HG02852 (cell line): ENCODE results near the gene IGDCC3.

Experiments
- ATAC-seq: cut with Tn5 transposase; IDR thresholded peaks from one replicate; pipeline ENCODE4 v1.9.1; 2021; ENCODE audit warnings: mild to moderate bottlenecking, moderate library complexity; ENCODE audit not compliant: unreplicated experiment

IGDCC3 gene

DNA sequence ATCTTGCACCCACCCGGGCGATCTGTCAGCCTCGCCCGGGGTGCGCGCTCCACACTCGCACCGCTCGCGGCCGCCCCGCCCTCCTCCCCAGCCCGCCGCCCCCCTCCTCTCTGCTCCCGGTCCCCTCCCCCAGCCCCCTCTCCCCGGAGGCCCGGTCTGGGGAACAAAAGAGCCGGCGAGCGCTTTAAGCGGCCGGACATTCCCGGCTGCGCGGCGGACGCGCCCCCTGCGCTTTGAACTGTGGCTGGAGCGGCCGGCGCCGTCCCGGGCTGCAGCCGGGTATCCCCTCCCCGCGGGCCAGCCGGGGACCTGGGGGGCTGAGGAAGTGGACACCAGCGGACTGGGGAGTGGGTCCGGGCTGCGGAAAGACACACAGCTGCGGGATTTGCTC is at the start of gene IGDCC3:
Gene IGDCC3 (minus strand): TSS at position 27 of the 391 bp plus-strand sequence. CDS start 214 bp downstream, outside the sequence.
- ATAC-seq = no peak

DNA sequence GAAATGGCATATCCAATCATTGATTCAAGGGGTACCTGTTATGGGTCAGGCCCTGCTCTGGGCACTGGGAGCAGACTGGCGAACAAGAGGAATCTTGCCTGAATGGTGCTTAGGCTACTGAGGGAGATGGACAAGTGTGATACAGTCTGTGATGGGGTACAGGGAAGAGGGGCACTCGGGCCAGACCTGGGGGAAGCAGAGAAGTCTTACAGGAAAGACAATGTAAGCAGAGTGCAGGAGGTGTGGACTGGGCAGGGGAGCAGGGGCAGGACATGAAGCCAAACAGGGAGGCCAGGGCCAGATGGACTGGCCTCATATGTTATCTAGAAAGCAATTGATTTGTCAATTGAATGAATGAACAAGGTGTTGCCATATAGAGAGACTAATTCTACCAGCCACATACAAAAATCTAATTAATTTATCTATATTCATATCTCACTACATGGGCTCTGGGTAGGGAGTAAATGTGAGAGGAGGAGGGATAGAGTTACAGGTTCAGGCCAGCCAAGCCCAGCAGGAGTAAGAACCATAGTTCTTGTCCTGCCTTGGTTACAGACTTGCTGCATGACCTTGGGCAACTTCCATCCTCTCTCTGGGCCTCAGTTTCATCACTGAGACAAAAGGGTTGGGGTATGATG is 48.5 kb upstream of the IGDCC3 start:
- no peak for ATAC-seq

DNA sequence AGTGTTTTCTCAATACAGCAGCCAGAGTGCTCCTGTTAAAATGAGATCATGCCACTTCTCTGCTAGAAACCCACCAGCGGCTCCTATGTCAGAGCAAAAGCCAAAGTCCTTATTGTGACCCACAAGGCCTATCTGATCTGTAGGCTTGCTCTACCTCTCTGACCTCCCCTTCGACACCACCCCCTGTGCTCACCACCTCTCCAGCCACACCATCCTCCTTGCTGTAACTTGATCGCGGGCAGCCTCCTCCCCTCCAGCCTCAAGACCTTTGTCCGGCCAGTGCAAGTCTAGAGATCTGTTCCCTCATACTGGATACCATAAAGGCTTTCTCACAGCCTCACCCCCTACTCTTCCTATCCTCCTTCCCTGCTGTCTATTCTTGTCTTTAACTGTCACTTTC is 46.9 kb upstream of the IGDCC3 start:
- ATAC-seq = no peak

DNA sequence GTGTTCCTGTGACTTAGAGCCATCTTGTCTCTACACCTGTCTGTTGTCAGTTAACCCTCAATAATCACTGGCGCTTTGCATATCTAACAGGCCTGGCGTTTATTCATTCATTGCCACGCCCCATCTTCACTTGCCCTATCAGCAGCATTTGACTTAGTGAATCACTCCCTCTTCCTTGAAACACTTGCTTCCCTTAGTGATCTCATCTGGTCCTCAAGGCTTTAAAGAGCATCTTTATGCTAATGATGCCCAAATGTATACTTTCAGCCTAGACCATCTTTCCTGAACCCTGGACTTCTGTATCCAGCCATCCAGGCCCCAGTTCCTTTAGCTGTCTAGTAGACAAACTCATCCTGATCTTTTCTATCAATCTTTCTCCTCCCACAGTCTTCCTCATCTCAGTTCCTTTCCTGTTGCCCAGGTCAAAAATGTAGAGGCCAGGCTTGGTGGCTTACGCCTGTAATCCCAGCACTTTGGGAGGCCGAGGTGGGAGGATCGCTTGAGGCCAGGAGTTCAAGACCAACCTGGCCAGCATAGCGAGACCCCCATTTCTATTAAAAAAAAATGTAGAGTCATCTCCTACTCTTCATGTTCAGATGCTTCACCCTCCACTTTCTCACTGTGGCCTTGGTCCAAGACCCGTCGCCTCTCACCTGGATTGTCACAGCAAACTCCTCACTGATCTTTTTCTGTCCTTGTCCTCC is 46.3 kb upstream of the IGDCC3 start:
- ATAC-seq = no peak

DNA sequence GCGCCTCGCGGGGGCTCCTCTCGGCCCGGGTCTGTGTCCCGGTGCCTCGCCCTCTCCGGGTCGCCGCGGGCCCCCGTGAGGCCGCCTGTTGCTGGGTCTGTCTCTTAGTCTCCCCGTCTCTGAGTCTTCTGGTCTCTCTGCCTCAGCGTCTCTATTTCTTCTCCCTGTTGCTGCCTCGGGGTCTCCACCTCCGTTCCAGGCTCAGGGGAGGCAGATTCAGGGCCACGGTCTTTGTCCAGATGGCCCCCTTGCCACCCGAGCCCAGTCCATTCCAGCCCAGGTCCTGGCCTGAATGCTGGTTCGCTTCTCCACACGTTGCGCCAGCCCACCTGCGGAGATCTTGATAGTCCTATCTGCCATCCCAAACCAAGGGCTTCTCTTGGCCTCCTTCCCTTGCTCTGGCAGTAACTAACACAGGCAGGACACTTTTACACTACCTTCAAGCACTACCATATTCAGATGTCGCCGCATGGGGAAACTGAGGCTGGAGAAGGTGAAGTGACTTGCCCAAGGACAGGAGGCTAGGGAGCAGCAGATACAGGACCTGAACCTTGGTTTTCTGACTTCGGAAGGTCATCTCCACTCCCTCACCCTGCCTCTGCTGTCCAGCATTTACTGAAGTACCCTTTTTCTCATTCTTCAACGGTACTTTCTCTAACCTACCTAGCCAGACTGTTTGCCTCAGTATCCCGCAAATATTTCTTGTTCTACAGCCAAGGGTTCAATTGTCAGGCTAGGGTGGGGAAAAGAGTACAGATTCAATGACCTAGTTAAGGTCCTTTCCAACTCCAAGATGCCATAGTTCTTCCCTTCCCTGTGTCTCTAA is 45.6 kb upstream of the IGDCC3 start:
- no peak for ATAC-seq

DNA sequence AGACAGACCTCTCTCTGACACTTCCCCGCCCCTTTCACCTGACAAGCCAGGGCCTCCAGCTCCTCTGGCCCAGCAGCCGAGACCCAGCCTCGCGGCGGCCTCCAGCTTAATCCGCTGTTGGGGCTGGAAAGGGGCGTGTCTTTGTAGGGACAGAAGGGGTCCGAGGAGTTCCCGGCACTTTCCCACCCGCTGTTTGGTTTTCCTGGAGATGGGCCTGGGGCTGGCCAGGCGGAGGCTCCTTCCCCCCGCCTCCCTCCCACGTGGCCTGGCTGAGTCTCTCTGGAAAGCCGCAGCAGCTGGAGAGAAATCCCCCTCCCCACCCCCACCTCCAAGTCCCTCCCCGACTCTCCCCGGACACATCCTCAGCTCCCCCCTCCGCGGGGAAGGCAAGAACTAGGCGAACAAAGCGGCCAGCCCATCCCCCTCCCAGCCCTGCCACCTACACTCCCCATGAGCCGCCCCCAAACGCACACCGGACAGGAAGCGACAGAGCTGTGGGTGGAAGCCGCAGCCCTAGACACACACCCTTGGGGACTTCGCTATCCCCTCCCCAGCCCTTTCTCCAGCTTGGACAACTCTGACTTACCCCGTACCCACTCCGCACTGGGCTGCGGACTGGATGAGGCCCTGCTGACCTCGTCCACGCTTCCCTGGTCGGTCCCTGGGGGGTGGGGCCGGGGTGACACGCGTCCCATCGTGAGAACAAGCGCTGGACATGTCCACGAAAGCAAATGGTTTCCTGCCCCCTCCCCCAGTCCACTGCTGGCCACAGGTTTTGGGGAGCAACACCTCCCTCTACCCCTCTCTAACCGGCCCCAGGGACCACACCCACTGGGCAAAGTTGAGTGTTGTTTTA is 43.8 kb upstream of the IGDCC3 start:
- no peak for ATAC-seq

DNA sequence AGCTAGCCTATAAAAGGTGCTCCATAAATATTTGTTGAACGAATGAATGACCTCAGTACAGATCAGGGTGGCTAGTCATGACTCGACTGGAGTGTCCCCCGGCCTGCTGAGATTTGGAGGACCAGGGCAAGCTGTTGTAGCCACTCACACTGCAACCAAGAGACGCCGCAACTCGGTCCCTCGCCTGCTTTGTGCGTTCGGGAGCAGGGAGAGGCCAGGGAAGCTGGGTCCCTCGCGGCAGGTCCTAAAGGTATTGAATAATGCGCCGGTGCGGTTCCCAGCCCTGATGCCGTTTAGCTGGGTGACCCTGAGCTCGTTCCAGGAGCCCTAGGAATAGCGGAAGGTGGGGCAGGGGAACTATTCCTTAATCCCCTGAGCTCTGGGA is 43.2 kb upstream of the IGDCC3 start:
- ATAC-seq = no peak

DNA sequence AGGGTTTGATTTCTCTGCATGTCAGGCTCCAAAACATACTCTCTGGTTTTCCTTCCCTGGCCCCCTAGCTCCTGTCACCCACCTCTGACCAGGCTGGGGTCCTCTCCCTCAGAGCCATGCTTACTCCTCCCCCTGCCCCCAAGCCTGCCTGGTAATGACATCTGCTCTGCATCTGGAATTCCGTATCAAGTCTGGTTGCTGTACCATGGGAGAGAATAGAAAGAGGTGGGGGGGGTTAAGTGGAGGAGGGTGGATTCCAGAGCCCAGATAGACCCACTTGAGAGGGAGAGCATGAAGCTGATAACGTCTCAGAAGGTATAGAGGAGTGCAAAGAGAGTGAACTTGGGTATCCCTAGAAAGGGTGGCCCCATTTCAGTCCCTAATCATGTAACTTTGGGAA is 40.8 kb upstream of the IGDCC3 start:
- ATAC-seq = no peak

DNA sequence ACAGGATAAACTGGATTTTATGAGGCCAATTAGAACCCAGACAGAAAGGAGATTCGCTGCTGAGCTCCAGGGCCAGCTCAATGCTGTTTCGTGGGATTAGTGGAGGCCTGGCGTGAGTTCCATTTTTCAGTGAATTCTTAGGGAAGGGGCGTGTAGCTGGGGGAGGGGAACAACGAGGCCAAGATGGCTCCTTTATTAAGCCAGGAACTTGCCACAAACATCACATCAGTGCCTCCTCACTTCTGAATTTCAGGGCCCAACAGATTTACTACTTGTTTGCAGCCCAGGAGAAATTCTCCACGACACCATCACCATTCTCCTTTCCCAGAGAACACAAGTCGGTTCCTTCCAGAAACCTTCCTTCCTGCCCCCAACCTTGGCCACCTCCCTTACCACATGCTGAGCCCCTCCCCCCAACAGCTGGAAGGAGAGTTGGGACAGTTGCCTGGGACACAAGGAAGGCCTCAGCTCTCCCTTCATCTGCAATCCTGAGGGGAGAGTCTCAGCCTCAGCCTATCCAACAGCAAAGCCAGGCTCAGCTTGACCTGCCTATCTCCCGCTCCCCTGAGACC is 39.1 kb upstream of the IGDCC3 start:
- no peak for ATAC-seq

DNA sequence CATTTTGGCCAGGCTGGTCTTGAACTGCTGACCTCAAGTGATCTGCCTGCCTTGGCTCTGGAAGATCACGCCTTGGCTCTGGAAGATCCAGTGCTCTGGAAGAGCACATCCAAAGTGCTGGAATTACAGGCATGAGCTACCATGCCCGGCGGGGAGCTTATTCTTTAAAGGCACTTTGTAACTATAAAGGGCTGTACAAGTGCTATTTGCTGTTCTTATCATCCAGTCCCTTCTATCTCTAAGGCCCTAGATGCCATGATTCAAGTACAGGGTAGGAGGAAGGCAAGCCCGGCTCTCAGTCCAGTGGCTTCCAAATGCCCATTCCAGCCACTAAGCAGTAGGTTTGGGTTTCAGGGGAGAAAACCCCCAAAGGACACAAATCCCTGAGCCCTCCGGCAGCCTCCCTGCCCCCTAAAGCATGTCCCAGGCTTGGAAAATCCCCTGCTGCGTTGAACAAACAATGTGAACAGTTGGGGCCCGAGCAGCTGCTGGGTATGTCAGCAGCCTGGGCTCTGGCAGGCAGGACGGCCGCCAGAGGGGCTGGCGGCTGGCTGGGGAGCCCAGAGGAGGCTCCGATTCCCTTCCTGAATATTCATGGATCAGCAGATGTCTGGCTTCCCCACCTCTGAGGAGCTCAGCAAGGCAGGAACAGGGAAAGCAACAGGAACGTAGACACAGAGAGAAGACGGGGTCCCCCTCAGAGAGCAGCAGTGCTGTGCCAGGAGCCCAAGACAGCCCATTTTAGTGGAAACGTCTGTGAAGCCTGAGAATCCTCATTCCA is 37.2 kb upstream of the IGDCC3 start:
- ATAC-seq = no peak

DNA sequence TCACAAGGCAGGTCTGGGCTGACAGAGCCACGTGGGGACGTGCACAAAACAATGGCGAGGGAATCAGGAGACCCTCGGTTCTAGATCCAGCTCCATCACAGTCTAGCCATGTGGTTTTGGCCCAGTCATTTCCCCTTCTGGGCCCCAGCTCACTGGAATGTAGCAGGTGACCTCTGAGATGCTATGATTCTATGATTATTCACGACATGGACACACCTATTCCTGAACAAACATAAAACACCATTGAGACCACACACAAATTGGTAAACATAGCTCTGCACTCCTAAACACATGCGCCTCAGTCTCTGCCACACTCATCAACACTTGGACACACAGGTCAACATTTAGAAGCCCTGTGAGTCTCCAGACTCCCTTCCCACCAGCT is 36.0 kb upstream of the IGDCC3 start:
- ATAC-seq = no peak

DNA sequence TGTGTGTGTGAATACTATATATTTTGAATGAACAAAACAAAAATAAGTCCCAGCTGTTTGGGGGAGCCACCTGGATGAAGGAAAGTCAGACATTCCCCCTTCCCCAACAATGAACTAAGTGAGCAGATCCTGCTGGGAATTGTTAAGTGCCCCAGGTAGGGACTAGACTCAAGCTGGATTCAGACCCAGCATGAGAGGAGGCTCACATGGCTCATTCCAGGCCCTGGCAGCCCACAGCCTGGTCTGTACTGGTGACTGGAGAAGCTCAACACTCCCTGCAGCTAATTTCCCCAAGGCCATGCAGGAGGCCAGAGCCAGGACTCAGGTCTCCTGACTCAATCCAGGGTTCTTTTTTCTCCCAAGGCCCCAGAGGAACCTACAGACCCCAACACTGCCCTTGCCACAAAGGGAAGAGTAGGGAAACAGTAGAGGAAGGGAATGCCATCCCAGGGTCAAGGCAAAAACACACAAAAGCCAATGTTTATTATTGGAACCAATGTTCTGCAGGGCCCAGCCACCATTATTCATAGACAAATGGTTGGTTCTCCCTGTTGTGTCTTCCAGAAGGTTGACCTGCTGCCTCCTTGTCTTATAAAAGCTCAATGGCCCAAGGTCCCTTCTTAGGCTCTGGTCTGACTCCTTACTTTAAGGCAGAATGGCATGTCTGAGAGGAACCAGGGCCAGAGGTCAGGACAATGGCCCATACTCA is 35.4 kb upstream of the IGDCC3 start:
- no peak for ATAC-seq

DNA sequence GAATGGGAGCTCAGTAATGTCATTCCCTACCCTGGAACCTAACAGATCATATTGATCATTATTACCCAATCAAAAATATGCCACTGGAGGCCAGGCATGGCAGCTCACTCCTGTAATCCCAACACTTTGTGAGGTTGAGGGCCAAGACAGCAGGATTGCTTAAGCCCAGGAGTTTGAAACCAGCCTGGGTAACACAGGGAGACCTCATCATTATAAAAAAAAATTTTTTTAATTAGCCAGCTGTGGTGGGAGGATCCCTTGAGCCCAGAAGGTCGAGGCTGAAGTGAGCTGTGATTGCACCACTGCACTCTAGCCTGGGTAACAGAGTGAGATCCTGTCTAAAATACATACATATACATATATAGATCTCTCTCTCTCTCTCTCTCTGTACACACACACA is 34.8 kb upstream of the IGDCC3 start:
- no peak for ATAC-seq

DNA sequence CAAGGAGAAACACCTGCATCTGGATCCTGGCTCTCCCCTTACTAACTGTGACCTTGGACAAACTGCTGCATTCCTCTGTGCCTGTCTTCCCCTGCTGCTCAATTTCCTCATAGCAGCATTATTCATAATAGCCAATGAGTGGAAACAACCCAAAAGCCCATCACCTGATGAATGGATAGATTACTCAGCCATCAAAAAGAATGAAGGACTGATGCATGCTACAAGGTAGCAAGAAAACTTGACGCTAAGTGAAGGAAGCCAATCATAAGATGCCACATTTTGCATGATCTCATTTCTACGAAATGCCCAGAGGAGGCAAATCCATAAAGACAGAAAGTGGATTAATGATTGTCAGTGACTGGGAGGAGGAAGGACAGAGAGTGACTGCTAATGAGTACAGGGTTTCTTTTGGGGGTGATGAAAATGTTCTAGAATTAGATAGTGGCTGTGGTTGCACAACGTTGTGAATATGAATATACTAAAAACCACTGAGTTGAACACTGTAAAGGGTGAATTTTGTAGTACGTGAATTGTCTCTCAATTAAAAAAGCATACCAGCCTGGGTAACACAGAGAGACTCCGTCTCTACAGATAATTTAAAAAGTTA is 33.8 kb upstream of the IGDCC3 start:
- ATAC-seq = no peak

DNA sequence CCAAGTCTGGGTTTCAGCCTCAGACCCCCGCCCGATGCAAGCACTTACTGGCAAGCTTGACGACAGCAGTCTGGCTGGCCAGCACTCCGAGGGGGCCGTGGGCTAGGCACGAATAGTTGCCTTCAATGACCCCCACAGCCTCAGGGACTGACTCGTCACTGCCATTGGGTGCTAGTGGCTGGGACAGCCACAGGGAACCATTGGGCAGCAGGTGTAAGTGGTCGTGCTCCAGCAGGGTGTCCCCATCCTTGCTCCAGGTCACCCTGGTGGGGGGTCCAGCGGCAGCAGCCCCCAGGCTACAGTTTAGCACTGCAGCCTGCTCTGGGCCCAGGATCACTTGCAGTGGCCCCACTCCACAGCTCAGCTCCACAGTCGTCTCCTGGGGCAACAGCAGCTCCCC is 33.2 kb upstream of the IGDCC3 start:
- no peak for ATAC-seq

DNA sequence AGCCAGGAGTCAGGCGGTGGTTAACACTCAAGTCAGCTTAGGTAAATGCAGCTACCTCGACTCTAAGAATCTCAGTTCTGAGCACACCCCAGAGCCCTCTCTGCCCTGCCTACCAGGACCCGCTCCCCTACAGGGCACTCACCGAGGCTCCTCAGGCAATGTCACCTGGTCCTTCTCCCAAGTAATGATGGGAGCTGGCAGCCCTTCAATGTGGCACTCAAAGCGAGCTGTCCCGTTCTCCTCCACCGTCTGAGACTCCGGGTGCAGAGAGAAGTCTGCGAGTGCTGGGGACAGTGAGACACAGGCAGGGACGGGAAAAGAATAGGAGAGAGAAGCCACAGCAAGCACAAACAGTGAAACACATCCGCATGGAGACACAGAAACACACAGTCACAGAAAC is 32.2 kb upstream of the IGDCC3 start:
- ATAC-seq = no peak

DNA sequence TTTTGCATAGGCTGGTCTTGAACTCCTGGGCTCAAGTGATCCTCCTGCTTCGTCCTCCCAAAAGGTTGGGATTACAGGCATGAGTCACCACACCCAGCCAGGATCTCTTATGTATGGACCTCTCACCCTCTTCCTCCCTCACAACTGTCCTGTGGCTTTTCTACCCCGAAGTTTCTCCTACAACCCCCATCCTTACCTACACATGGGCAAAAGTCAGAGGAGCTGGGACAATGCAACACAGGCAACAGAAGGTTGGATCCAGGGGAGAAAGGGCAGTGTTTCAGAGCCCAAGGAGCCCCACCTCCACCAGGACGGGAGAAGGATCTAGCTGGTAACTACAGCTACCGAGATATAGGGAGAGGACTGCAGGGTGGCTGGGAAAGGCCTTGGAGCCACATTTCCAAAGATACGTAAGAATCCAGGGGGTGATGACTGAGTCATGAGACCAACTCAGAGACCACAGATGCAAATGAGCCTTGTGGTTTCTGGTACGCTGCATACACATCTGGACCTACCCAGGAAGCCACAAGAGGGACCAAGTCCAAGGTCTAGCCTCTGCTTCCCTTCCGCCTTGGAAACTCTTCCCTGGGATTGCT is 31.3 kb upstream of the IGDCC3 start:
- no peak for ATAC-seq

DNA sequence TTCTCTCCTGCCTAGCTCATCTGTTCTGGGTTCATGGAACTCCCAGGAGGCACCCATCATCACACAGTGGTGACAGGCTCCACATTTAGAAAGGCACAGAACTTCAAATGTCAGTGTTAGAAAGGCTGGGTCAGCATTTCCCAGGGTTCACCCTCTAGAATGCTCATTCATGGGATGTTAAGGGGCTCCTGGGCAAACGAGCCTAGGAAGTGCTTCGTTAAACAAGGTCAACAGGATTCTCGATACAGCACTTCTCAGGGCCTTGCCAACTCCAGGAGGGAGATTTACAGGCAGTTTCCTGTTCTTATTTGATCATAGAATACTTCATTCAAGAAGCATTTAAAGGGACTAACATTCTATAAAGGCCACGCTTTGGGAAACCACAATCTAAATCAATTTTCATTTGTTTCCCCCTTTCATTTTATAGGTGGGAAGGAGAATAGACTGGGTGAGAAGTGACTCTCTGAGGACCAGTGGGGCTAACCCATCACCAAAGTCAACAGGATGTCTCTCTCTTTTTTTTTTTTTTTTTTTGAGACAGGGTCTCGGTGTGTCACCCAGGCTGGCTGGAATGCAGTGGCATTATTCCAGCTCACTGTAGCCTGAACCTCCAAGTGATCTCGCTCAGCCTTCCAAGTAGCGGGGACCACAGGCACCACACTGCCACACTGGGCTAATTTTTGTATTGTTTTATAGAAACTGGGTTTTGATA is 30.7 kb upstream of the IGDCC3 start:
- no peak for ATAC-seq
